Skin epidermis (tissue), 12 donors: ENCODE data around the gene HIVEP1.
"Not testable (repeated sequence)": the region's sequence is repeated elsewhere in the genome, so short reads cannot be mapped to it uniquely, and the experiment has no call there.

Experiments
- H3K27ac ChIP-seq, 21 experiments: fragments of 200-600 bp; sonication (generic) in 11 of 21; one replicate each; pipeline ENCODE4 v1.5.0; 2020; ENCODE audit warnings: mild to moderate bottlenecking in 3 of 21, inconsistent platforms in 2 of 21, moderate library complexity in 2 of 21
- H3K4me3 ChIP-seq, 7 experiments: fragments of 200-600 bp; sonication (generic) in 2 of 7; one replicate each; pipeline ENCODE4 v1.5.0; 2020; ENCODE audit warnings: inconsistent platforms in 2 of 7, mild to moderate bottlenecking in 2 of 7, moderate library complexity in 1 of 7

HIVEP1 gene

GRCh38 chr6:12138936-12139335, 126.8 kb downstream of the HIVEP1 start:
- Histone ChIP-seq H3K4me3 (no peak overlapping the region), H3K27ac (no peak overlapping the region)

GRCh38 chr6:12147557-12148316, 135.6 kb downstream of the HIVEP1 start:
- H3K27ac ChIP-seq = peak overlapping the region in 3 of 21 experiments; percentile 7 to 33 (median 17)
- H3K4me3 ChIP-seq = no peak overlapping the region

- Histone ChIP-seq H3K4me3 (no peak overlapping the region), H3K27ac (peak overlapping the region in 3 of 21 experiments; percentile 7 to 33 (median 17))
These were observed 136.2 kb downstream of the HIVEP1 start for GRCh38 chr6:12148317-12148801.

- H3K27ac ChIP-seq = peak overlapping the region in 3 of 21 experiments; percentile 7 to 33 (median 17)
These were observed 136.7 kb downstream of the HIVEP1 start for GRCh38 chr6:12148841-12149240.

GRCh38 chr6:12149944-12150510, 137.9 kb downstream of the HIVEP1 start:
- Histone ChIP-seq H3K4me3 (no peak overlapping the region), H3K27ac (no peak overlapping the region)

More at GRCh38 chr6:12148841-12149240, 136.7 kb downstream of the HIVEP1 start:
- H3K4me3 ChIP-seq = no peak overlapping the region

- no peak overlapping the region for H3K4me3 ChIP-seq
- no peak overlapping the region for H3K27ac ChIP-seq
These were observed 138.8 kb downstream of the HIVEP1 start for GRCh38 chr6:12150812-12151432.

- Histone ChIP-seq H3K27ac (peak overlapping the region in 3 of 21 experiments; percentile 12 to 52 (median 15)), H3K4me3 (no peak overlapping the region)
These were observed 139.3 kb downstream of the HIVEP1 start for GRCh38 chr6:12151433-12151820.

- peak overlapping the region in 2 of 21 experiments; percentile 23 to 52 for H3K27ac ChIP-seq
- H3K4me3 ChIP-seq = no peak overlapping the region
These were observed 140.2 kb downstream of the HIVEP1 start for GRCh38 chr6:12152023-12152970.

- not testable (repeated sequence) for H3K27ac ChIP-seq, H3K4me3 ChIP-seq
These were observed 143.7 kb downstream of the HIVEP1 start for GRCh38 chr6:12155769-12156168.

- H3K27ac ChIP-seq = peak overlapping the region in 1 of 21 experiments; percentile 24
- no peak overlapping the region for H3K4me3 ChIP-seq
These were observed 146.7 kb downstream of the HIVEP1 start for GRCh38 chr6:12158686-12159415.

- H3K27ac ChIP-seq = peak overlapping the region in 5 of 21 experiments; percentile 37 to 64 (median 48)
- H3K4me3 ChIP-seq = no peak overlapping the region
These were observed 148.2 kb downstream of the HIVEP1 start for GRCh38 chr6:12160326-12160725.

- Histone ChIP-seq H3K4me3 (no peak overlapping the region), H3K27ac (no peak overlapping the region)
These were observed 150.1 kb downstream of the HIVEP1 start for GRCh38 chr6:12162213-12162612.

GRCh38 chr6:12163149-12163548, 151.0 kb downstream of the HIVEP1 start:
- H3K27ac ChIP-seq = peak overlapping the region in 2 of 21 experiments; percentile 41 to 61
- no peak overlapping the region for H3K4me3 ChIP-seq

- Histone ChIP-seq H3K27ac (peak overlapping the region in 2 of 21 experiments; percentile 41 to 61), H3K4me3 (no peak overlapping the region)
These were observed 151.8 kb downstream of the HIVEP1 start for GRCh38 chr6:12163744-12164507.

- Histone ChIP-seq H3K4me3 (no peak overlapping the region), H3K27ac (no peak overlapping the region)
These were observed 152.3 kb downstream of the HIVEP1 start for GRCh38 chr6:12164508-12164770.

GRCh38 chr6:12165297-12165696, 153.2 kb downstream of the HIVEP1 start:
- H3K4me3 ChIP-seq = no peak overlapping the region
- no peak overlapping the region for H3K27ac ChIP-seq

- H3K27ac ChIP-seq = no peak overlapping the region
- H3K4me3 ChIP-seq = no peak overlapping the region
These were observed 153.7 kb downstream of the HIVEP1 start for GRCh38 chr6:12165722-12166280.

- H3K27ac ChIP-seq = no peak overlapping the region
- no peak overlapping the region for H3K4me3 ChIP-seq
These were observed 157.3 kb downstream of the HIVEP1 start for GRCh38 chr6:12169377-12169776.
